HEK293T (cell line): ENCODE results near the gene OLFM1.

Experiments
- ELF4 ChIP-seq: fragments of 450-650 bp; IDR thresholded peaks from 2 replicates; pipeline ENCODE4 v1.6.1; 2017; ENCODE audit warnings: antibody characterized with exemption
- FOXA1 ChIP-seq: fragments of 450-650 bp; IDR thresholded peaks from 2 replicates; pipeline ENCODE4 v1.6.1; 2016; ENCODE audit warnings: mild to moderate bottlenecking
- FOXM1 ChIP-seq: fragments of 450-650 bp; IDR thresholded peaks from 2 replicates; pipeline ENCODE4 v1.6.1; 2017; ENCODE audit warnings: mild to moderate bottlenecking, borderline replicate concordance
- HDGF ChIP-seq: fragments of 450-650 bp; IDR thresholded peaks from 2 replicates; pipeline ENCODE4 v1.6.1; 2017; ENCODE audit warnings: antibody characterized with exemption, borderline replicate concordance
- L3MBTL2 ChIP-seq: fragments of 450-650 bp; conservative IDR thresholded peaks from 2 replicates; pipeline ENCODE4 v1.6.1; 2016; ENCODE audit warnings: mild to moderate bottlenecking
- LEF1 ChIP-seq: fragments of 450-650 bp; IDR thresholded peaks from 2 replicates; pipeline ENCODE4 v1.6.1; 2017; ENCODE audit warnings: mild to moderate bottlenecking, borderline replicate concordance
- NFRKB ChIP-seq: fragments of 450-650 bp; IDR thresholded peaks from 2 replicates; pipeline ENCODE4 v1.6.1; 2016; ENCODE audit warnings: mild to moderate bottlenecking, moderate library complexity
- SP1 ChIP-seq: fragments of 450-650 bp; IDR thresholded peaks from 2 replicates; pipeline ENCODE4 v1.6.1; 2017

DNA sequence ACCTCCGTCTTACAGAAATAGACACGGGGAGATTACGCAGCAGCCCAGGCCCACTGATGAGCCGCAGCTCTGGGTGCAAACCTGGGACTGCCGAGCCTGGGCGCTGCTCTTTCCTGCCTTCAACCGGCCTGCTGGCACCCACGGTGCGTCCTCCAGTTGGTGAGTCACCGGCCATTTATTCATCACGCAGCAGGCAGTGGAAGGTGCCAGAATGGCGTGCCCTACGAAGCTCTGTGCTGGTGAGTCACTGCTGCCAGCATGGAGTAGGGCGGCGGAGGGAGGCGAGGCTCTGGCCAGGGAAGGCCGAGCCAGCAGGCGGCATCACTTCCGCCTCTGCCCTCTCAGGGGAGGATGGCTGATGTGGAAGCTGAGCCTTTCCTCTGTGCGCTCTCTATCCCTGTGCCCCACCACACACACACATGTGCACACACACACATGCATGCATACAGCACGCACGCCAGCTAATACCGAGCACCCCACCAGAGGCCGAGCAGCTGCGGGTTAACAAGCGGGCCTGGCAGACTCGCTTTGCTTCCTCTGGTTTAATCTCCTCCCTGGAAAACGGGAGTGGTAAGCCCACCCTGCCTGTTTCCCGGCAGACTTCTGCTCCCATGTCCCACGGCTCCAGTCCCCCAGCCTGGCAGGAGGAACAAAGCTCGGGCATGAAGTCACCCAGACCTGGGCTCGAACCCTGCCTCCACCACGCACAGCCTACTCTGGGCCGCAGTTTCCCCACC, 39.2 kb downstream of the OLFM1 start:
- TF ChIP-seq FOXA1 (no peak), ELF4 (no peak), SP1 (no peak), HDGF (no peak), NFRKB (no peak), LEF1 (no peak), FOXM1 (no peak), L3MBTL2 (no peak)
